Transverse colon (tissue), 3 donors: Measurements from ENCODE around the gene PFKFB3.

Source experiments
- POLR2A ChIP-seq: fragments of 450-650 bp; IDR thresholded peaks from one replicate; pipeline ENCODE4 v1.6.1; 2016; ENCODE audit warnings: antibody characterized with exemption, mild to moderate bottlenecking, moderate library complexity
- TF ChIP-seq, protein P1 (sequence below), 5 experiments: fragments of 200-600 bp in 3 of 5; fragments of 450-650 bp in 2 of 5; sonication (generic) in 3 of 5; IDR thresholded peaks; 1 replicate in 2 of 5; 2 replicates in 3 of 5; pipeline ENCODE4 v1.5.1; 2016 to 2017; ENCODE audit warnings: antibody characterized with exemption in 5 of 5, inconsistent platforms in 3 of 5, mild to moderate bottlenecking in 2 of 5, moderate library complexity in 1 of 5

DNA sequence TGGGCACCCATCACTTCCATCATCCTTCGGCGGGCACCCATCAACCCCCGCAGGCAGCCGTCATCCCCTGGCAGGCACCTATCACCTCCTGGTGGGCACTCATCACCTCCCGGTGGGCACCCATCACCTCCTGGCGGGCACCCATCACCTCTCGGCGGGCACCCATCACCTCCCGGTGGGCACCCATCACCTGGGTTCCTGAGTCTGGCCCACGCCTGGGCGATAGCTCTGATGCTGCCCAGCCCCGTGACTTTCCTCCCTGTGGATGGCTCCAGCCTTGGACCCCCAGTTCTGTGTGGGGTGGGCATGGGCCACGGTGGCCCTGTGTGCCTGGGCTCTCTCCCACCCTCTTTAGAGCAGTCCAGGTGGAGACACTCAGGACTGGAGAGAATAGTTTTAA lies 29.0 kb downstream of the PFKFB3 start:
- TF ChIP-seq POLR2A: no peak
- TF ChIP-seq, protein P1, sequence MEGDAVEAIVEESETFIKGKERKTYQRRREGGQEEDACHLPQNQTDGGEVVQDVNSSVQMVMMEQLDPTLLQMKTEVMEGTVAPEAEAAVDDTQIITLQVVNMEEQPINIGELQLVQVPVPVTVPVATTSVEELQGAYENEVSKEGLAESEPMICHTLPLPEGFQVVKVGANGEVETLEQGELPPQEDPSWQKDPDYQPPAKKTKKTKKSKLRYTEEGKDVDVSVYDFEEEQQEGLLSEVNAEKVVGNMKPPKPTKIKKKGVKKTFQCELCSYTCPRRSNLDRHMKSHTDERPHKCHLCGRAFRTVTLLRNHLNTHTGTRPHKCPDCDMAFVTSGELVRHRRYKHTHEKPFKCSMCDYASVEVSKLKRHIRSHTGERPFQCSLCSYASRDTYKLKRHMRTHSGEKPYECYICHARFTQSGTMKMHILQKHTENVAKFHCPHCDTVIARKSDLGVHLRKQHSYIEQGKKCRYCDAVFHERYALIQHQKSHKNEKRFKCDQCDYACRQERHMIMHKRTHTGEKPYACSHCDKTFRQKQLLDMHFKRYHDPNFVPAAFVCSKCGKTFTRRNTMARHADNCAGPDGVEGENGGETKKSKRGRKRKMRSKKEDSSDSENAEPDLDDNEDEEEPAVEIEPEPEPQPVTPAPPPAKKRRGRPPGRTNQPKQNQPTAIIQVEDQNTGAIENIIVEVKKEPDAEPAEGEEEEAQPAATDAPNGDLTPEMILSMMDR (IDR thresholded peaks at IDR 0.05): no peak
